Ishikawa (cell line): Measurements from ENCODE around the gene CTTN.

Experiments
- FOXM1 ChIP-seq: IDR thresholded peaks from 2 replicates; pipeline ENCODE4 v1.6.1; 2012; ENCODE audit warnings: low read depth, borderline replicate concordance
- TEAD4 ChIP-seq: IDR thresholded peaks from 2 replicates; pipeline ENCODE4 v1.6.1; 2012
- TF ChIP-seq, protein P1 (sequence below): IDR thresholded peaks from 2 replicates; pipeline ENCODE4 v1.6.1; 2012; ENCODE audit warnings: low read depth, mild to moderate bottlenecking

- TF ChIP-seq TEAD4 (peak; percentile 37; the same call in 1 of the 2 replicates), FOXM1 (no peak)
- TF ChIP-seq, protein P1, sequence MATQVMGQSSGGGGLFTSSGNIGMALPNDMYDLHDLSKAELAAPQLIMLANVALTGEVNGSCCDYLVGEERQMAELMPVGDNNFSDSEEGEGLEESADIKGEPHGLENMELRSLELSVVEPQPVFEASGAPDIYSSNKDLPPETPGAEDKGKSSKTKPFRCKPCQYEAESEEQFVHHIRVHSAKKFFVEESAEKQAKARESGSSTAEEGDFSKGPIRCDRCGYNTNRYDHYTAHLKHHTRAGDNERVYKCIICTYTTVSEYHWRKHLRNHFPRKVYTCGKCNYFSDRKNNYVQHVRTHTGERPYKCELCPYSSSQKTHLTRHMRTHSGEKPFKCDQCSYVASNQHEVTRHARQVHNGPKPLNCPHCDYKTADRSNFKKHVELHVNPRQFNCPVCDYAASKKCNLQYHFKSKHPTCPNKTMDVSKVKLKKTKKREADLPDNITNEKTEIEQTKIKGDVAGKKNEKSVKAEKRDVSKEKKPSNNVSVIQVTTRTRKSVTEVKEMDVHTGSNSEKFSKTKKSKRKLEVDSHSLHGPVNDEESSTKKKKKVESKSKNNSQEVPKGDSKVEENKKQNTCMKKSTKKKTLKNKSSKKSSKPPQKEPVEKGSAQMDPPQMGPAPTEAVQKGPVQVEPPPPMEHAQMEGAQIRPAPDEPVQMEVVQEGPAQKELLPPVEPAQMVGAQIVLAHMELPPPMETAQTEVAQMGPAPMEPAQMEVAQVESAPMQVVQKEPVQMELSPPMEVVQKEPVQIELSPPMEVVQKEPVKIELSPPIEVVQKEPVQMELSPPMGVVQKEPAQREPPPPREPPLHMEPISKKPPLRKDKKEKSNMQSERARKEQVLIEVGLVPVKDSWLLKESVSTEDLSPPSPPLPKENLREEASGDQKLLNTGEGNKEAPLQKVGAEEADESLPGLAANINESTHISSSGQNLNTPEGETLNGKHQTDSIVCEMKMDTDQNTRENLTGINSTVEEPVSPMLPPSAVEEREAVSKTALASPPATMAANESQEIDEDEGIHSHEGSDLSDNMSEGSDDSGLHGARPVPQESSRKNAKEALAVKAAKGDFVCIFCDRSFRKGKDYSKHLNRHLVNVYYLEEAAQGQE, result no peak
These were observed 84.9 kb downstream of the CTTN start for GRCh38 chr11:70483077-70483861.
